HEK293 (cell line): ENCODE data around the gene PIGW.

ENCODE experiments used
- REST ChIP-seq: fragments of 450-650 bp; formaldehyde crosslinking; IDR thresholded peaks from 2 replicates; pipeline ENCODE4 v1.5.1; 2016; ENCODE audit warnings: missing biosample characterization, missing genetic modification characterization
- WT1 ChIP-seq: fragments of 450-650 bp; formaldehyde crosslinking; IDR thresholded peaks from 2 replicates; pipeline ENCODE4 v1.5.1; 2016; ENCODE audit warnings: missing biosample characterization, missing genetic modification characterization
- YY2 ChIP-seq: fragments of 450-650 bp; formaldehyde crosslinking; IDR thresholded peaks from 2 replicates; pipeline ENCODE4 v1.5.1; 2016; ENCODE audit warnings: missing biosample characterization, missing genetic modification characterization
- ZBTB21 ChIP-seq: fragments of 450-650 bp; formaldehyde crosslinking; IDR thresholded peaks from 2 replicates; pipeline ENCODE4 v1.5.1; 2017; ENCODE audit warnings: missing biosample characterization, missing genetic modification characterization
- ZIC2 ChIP-seq: fragments of 450-650 bp; formaldehyde crosslinking; IDR thresholded peaks from 2 replicates; pipeline ENCODE4 v1.5.1; 2016; ENCODE audit warnings: missing biosample characterization, missing genetic modification characterization
- ZNF138 ChIP-seq: fragments of 450-650 bp; formaldehyde crosslinking; IDR thresholded peaks from 2 replicates; pipeline ENCODE4 v1.5.1; 2016; ENCODE audit warnings: missing biosample characterization, missing genetic modification characterization, borderline replicate concordance
- ZNF518A ChIP-seq: fragments of 450-650 bp; formaldehyde crosslinking; conservative IDR thresholded peaks from 2 replicates; pipeline ENCODE4 v1.5.1; 2016; ENCODE audit warnings: low read depth, missing biosample characterization, missing genetic modification characterization
- ZNF610 ChIP-seq: fragments of 450-650 bp; formaldehyde crosslinking; IDR thresholded peaks from 2 replicates; pipeline ENCODE4 v1.5.1; 2016; ENCODE audit warnings: missing biosample characterization, missing genetic modification characterization, borderline replicate concordance
- ZNF658 ChIP-seq: fragments of 450-650 bp; formaldehyde crosslinking; IDR thresholded peaks from 2 replicates; pipeline ENCODE4; 2016; ENCODE audit warnings: missing biosample characterization, missing genetic modification characterization

GRCh38 chr17:36512641-36513040 lies 22.1 kb upstream of the PIGW start:
- TF ChIP-seq ZNF658 (no peak), ZNF518A (tag by site-specific recombination) (no peak), ZIC2 (tag by site-specific recombination) (no peak), ZNF138 (no peak), ZNF610 (tag by site-specific recombination) (no peak), ZBTB21 (tag by site-specific recombination) (no peak), WT1 (tag by site-specific recombination) (no peak), REST (tag by site-specific recombination) (no peak), YY2 (no peak)
